Measurements from ENCODE around the gene ZNF668. TPM values are rescaled to one million over a fixed set of nuclear protein-coding genes. Genes with fewer than 3 reads are reported as not detected.

Gene ZNF668
- polyA plus RNA-seq, 2 of the 4 experiments (the other 2 are of a cell fraction), result 4.7 to 10.7 TPM

DNA sequence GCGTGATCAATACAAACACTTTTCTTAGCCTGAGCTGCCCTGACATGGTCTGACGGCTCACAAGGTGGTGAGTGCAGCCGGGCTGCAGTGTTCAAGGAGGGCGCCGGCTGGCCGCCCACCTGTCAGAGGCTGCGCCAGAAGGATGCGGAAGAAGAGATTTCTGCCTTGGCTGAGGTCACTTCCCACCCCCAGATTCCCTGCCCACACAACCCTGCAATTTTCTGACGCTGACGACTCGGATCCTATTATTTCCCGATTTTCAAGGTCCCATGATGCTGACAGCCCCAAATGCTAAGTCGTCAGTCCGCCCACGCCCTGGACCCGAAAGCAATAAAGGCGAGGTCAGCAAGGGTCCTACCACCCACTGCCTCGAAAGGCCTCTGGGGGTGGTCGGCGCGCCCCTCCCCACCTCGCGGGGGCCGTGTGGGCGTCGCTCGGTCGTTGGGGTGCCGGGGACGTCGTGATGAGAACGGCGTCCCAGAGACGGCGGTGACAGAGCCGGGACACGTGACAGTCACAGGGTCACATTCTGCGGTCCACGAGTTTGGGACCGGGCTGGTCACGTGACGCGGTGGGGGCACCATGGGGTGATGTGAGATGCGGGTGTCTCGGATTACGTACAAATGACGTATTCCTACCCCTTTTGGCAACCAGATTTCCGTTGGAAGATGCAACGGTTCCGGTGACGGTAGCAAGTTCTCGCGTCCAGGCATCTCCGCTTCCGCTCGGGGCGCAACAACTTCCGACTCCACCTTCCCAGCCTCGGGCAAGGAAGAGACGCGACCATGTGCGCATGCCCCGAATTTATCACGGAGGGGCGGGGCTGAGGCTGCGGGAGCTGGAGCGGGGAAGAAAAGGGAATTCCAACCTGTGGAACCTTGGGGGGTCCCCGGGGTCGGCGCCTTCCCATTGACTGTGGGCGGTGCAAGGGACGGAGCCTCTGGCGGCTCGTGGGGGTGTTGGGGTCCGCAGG is 41.0 kb downstream of the ZNF668 start, which contains the start of gene STX4 (continued):
- TF ChIP-seq GATA3 (IDR thresholded peaks at IDR 0.05; ENCODE audit: borderline replicate concordance) (peak; percentile 16; the same call in 1 of the 2 replicates), NFE2L2 (conservative IDR thresholded peaks at IDR 0.05; ENCODE audit: low read length) (no peak), KDM5A (IDR thresholded peaks at IDR 0.05) (no peak), EP300 (IDR thresholded peaks at IDR 0.05) (no peak), NPAS2 (CRISPR knock-in tag; IDR thresholded peaks at IDR 0.05; ENCODE audit: borderline replicate concordance) (peak; percentile 93)
- TF ChIP-seq, protein P1, sequence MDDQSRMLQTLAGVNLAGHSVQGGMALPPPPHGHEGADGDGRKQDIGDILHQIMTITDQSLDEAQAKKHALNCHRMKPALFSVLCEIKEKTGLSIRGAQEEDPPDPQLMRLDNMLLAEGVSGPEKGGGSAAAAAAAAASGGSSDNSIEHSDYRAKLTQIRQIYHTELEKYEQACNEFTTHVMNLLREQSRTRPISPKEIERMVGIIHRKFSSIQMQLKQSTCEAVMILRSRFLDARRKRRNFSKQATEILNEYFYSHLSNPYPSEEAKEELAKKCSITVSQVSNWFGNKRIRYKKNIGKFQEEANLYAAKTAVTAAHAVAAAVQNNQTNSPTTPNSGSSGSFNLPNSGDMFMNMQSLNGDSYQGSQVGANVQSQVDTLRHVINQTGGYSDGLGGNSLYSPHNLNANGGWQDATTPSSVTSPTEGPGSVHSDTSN (IDR thresholded peaks at IDR 0.05), result 0 out of 2 replicates have a peak, but pooled peaks have one; percentile 27
- TF ChIP-seq, protein P2, sequence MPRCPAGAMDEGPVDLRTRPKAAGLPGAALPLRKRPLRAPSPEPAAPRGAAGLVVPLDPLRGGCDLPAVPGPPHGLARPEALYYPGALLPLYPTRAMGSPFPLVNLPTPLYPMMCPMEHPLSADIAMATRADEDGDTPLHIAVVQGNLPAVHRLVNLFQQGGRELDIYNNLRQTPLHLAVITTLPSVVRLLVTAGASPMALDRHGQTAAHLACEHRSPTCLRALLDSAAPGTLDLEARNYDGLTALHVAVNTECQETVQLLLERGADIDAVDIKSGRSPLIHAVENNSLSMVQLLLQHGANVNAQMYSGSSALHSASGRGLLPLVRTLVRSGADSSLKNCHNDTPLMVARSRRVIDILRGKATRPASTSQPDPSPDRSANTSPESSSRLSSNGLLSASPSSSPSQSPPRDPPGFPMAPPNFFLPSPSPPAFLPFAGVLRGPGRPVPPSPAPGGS (IDR thresholded peaks at IDR 0.05), result peak; percentile 28; the same call in 1 of the 3 replicates

DNA sequence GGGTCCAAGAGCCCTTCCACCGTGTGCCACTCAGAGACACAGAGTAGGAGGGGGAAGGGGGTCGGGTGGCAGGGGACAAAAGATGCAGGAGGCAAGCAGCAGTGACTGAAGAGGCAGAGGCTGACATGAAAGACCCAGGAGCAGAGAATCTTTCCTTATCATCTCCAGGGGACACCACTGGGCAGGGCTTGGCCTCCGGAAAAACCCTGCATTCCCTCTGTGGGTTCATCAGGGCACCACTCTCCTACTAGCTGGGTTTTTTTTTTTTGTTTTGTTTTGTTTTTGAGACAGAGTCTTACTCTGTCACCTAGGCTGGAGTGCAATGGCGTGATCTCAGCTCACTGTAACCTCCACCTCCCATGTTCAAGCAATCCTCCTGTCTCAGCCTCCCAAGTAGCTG is 42.8 kb downstream of the ZNF668 start:
- FAIRE-seq (no peak), DNase-seq (ENCODE audit: low read depth in 1 of 2, low spot score in 1 of 2) (no peak), ATAC-seq (no peak)
- TF ChIP-seq FOSL2 (IDR thresholded peaks at IDR 0.05) (no peak), FOSL2 (CRISPR knock-in tag; IDR thresholded peaks at IDR 0.05) (no peak), ZC3H11A (IDR thresholded peaks at IDR 0.05) (no peak), SMC3 (IDR thresholded peaks at IDR 0.05) (no peak), CHD2 (IDR thresholded peaks at IDR 0.05; ENCODE audit: low read length, partially characterized antibody) (no peak), CHD4 (IDR thresholded peaks at IDR 0.05; ENCODE audit: borderline replicate concordance) (no peak), RCOR1 (IDR thresholded peaks at IDR 0.05; ENCODE audit: low read depth, low read length) (no peak), NPAS2 (CRISPR knock-in tag; IDR thresholded peaks at IDR 0.05; ENCODE audit: borderline replicate concordance) (no peak), MAZ (IDR thresholded peaks at IDR 0.05; ENCODE audit: borderline replicate concordance, low read depth, low read length) (no peak), NR3C1 (IDR thresholded peaks at IDR 0.05) (no peak), FOXS1 (CRISPR knock-in tag; IDR thresholded peaks at IDR 0.05) (no peak)
- TF ChIP-seq, protein P3, sequence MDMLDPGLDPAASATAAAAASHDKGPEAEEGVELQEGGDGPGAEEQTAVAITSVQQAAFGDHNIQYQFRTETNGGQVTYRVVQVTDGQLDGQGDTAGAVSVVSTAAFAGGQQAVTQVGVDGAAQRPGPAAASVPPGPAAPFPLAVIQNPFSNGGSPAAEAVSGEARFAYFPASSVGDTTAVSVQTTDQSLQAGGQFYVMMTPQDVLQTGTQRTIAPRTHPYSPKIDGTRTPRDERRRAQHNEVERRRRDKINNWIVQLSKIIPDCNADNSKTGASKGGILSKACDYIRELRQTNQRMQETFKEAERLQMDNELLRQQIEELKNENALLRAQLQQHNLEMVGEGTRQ (IDR thresholded peaks at IDR 0.05), result no peak
- TF ChIP-seq, protein P4, sequence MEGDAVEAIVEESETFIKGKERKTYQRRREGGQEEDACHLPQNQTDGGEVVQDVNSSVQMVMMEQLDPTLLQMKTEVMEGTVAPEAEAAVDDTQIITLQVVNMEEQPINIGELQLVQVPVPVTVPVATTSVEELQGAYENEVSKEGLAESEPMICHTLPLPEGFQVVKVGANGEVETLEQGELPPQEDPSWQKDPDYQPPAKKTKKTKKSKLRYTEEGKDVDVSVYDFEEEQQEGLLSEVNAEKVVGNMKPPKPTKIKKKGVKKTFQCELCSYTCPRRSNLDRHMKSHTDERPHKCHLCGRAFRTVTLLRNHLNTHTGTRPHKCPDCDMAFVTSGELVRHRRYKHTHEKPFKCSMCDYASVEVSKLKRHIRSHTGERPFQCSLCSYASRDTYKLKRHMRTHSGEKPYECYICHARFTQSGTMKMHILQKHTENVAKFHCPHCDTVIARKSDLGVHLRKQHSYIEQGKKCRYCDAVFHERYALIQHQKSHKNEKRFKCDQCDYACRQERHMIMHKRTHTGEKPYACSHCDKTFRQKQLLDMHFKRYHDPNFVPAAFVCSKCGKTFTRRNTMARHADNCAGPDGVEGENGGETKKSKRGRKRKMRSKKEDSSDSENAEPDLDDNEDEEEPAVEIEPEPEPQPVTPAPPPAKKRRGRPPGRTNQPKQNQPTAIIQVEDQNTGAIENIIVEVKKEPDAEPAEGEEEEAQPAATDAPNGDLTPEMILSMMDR (IDR thresholded peaks at IDR 0.05), result no peak
- Histone ChIP-seq H3K4me1 (peaks cover 8% of the 10 kb centered on the region; the same call in 1 of the 3 replicates), H3K4me3 (no peak overlapping the region), H3K4me2 (no peak overlapping the region), H3K27ac (peak overlapping the region in 1 of 2 experiments; percentile 95; a peak in 2 of 6 replicates), H3K9me3 (no peaks in the 10 kb centered on the region)
- WGBS (ENCODE audit: missing lambda C conversion rate), result 69% methylated on average over 4 of the region's 4 CpGs
- ChIA-PET CTCF (interaction anchor here (1.1 to 3.1 kb wide), 2 partner anchors 11 to 46 kb away, joined by 3 to 18 read pairs; partner anchors contain the start of gene HSD3B7), POLR2A (no interaction called here)
